Activated naive CD4-positive, alpha-beta T cell treated with anti-CD3 and anti-CD28 coated beads, Interleukin-2, amount 50 U/mL, for 16 hours (primary cell): ENCODE data around the gene ASXL2.
"Not testable (repeated sequence)": the region's sequence is repeated elsewhere in the genome, so short reads cannot be mapped to it uniquely, and the experiment has no call there.

ENCODE experiments used
- DNase-seq: peaks from one replicate; pipeline ENCODE4 v3.0.0-alpha.2; 2020

The ASXL2 gene

DNA sequence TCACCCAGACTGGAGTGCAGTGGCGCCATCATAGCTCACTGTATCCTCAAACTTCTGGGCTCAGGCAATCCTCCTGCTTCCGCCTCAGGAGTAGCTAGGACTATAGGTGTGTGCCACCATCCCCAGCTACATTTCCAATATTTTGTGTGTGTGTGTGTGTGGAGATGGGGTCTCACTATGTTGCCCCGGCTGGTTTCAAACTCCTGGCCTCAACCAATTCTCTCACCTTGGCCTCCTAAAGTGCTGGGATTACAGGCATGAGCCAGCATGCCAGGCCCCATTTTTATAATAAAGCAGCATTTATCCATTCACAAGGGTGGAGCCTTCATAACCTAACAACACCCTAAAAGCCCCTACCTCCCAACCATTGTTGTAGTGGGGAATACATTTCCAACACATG is 152.4 kb downstream of the ASXL2 start:
- no peak for DNase-seq

GRCh38 chr2:25724756-25725155 is 153.5 kb downstream of the ASXL2 start:
- no peak for DNase-seq

GRCh38 chr2:25722224-25722623 is 156.1 kb downstream of the ASXL2 start:
- no peak for DNase-seq

DNA sequence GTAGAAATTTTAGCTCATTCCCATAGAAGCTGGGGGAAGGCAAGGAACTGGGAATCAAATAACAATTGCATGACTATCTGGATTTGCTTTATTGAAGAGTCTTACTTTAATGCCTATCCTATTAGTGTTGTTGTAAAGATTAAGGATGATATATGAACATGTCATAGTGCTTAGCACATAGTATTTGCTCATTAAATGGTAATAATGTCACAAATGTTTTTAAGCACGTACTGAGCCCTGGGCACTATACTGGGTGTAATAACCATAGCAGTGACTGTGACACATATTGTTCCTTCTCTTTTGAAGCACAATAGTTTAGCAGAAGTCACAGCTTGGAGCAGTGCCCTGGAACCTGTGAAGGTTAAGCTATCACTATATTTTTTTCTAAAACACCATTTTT is 157.7 kb downstream of the ASXL2 start:
- no peak for DNase-seq

DNA sequence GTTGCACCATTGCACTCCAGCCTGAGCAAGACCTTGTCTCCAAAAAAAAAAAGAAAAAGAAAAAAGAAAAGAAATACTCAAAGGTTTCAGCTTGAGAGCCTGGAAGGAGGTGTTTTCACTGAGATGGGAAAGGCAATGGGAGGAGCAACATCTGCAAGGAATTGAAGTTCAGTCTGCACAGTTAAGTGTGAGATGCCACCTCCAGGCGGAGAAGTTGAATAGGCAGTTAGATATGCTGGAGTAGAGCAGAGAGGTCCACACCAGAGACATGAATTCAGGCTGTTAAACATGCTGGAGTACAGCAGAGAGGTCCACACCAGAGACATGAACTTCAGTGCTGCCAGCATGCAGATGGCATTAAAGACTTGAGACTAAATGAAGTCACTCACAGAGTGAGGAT is 163.5 kb downstream of the ASXL2 start:
- no peak for DNase-seq

- no peak for DNase-seq
These were observed 165.8 kb downstream of the ASXL2 start for GRCh38 chr2:25712455-25712854.

DNA sequence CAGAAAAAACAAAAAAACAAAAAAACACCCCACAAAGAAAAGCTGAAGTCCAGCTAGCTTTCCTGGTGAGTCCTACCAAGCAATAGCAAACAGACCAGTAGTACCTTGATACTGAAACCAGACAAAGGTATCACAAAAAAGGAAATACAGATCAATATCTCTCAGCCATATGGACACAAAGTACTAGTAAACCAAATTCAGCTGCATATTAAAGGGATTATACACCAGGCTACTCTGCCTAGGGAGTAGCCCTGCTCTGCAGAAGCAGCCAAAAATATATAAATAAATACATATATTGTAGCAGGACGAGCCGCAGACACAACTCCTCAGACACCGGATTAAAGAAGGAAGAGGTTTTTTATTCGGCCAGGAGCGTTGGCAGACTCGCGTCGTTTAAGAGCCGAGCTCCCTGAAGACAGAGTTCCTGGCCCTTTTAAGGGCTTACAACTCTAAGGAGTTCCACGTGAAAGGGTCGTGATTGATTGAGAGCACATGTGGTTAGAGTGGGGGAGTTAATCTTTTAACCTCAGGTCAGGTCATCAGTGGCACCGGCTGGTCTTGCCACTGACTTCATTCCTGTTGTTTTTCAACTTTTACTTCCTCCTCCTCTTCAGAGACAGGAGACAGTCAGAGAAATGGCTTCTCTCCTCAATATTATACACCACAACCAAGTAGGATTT is 166.5 kb downstream of the ASXL2 start:
- no peak for DNase-seq

DNA sequence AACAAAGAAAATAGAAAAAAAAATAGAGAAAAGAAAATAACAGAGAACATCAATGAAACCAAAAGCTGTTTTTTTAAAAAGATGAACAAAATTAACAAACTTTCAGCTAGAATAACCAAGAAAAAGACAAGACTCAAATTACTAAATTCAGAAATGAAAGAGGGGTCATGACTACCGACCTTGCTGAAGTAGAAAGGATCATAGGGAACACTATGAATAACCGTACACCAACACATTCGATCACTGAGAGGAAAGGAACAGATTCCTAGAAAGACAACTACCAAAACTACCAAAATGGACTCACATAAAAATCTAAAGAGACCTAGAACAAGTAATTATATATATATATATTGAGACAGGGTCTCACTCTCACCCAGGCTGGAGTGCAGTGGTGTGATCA is 167.5 kb downstream of the ASXL2 start:
- DNase-seq: no peak

GRCh38 chr2:25709349-25709748 is 168.9 kb downstream of the ASXL2 start:
- no peak for DNase-seq

- DNase-seq: no peak
These were observed 170.2 kb downstream of the ASXL2 start for GRCh38 chr2:25707927-25708590.

- DNase-seq: not testable (repeated sequence)
These were observed 172.7 kb downstream of the ASXL2 start for GRCh38 chr2:25705575-25705974.

- no peak for DNase-seq
These were observed 176.5 kb downstream of the ASXL2 start for GRCh38 chr2:25701801-25702200.

GRCh38 chr2:25700221-25700660 is 178.0 kb downstream of the ASXL2 start:
- DNase-seq: peak; percentile 19

GRCh38 chr2:25699216-25699615 is 179.1 kb downstream of the ASXL2 start:
- DNase-seq: no peak

DNA sequence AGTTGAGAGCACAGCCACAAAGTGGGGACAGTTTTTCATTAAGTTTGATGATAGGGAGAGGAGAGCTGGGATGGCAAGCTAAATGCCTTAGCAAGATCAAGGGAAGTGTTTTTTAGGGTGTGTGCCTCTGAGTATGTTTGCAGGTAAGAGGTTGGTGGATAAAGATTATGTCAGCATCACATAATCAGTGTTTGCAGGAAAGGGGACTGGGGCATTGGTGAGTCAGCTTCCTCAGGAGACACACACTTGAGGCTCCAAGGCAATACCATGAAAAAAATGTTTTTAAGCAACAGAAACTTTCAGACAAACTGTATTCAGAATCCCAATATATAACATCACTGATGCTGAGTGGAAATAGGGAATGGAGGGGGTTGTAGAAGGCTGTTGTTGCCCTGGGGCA is 179.5 kb downstream of the ASXL2 start:
- no peak for DNase-seq

DNA sequence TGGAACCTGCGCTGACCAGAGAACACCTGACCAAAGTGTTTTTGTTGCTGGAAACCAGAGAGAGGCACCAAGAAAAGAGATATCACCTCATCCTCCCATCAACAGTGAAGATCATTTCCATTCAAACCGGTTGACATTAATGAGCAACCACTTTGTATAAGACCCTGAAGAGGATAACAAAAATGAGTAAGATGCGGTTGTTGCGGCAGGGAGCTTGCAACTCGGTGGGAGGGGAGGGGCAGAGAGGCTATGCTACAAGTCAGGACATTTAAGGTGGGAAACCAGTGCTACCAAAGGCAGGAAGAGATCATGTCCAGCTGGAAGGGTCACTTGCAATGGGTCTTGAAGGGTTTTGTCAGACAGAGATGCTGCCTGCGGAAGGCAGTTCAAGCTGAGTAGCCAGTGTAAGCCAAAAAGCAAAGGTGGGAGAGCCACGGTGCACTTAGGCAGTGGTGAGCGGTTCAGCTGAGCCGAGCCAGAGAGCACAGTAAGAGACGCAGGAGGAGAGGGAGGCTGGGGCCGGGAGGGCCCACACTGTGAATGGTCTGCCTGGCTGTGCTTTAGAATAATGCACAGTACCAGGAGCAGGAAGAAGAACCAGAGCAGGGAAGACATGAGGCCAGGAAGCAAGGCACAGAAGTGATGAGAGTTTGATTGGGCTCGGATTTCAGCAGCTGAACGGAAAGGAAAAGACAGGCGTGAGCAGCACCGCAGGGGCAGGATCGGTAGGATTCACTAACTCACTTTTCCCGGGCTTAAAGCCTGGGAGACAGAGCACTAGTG is 180.5 kb downstream of the ASXL2 start:
- no peak for DNase-seq

GRCh38 chr2:25692737-25693445 is 185.4 kb downstream of the ASXL2 start:
- DNase-seq: no peak

- DNase-seq: no peak
These were observed 186.1 kb downstream of the ASXL2 start for GRCh38 chr2:25692143-25692542.

DNA sequence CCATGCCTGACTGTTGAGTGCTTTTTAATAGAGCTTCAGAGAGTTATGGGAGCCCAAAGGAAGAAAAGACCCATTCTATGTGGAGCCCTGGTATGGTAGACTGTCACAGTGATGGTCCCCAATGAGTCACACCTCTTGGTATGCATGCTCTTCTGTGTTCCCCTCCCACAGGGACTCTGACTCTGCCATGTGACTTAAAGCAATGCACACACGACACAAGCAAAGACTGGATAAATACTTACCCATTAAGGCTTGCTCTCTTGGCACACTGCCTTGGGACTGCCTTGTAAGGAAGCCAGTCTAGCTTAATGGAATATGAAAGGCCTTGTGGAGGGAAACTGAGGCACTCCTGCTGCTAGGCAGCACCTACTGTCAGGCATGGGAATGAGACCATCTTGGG is 188.2 kb downstream of the ASXL2 start:
- no peak for DNase-seq

GRCh38 chr2:25688236-25688635 is 190.1 kb downstream of the ASXL2 start:
- no peak for DNase-seq

DNA sequence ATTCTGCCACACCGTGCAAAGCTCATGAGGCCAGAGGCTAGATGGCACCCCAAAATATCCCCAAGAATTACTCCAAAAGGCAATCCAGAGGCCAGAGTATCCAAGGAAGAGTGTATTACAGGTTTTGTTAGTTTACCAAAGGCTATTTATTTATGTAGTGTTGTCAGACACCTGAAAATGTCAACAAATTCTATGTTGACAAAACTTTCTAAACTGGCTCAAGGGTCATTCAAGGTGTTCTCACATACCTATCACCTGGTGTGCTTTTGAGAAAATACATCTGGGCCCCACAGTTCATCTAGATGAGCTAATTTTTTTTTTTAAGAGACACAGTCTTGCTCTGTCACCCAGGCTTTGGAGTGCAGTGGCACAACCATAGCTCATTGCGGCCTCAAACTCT is 192.5 kb downstream of the ASXL2 start:
- no peak for DNase-seq

- no peak for DNase-seq
These were observed 193.5 kb downstream of the ASXL2 start for GRCh38 chr2:25684577-25685473.
